B cell (primary cell): Measurements from ENCODE around the gene CACNA1F. TPM values are rescaled to one million over a fixed set of nuclear protein-coding genes. Genes with fewer than 3 reads are reported as not detected.

Experiments used
- ATAC-seq: fragments of 200-7000 bp; cut with Tn5 transposase; one replicate; pipeline ENCODE4 v1.10.0; 2021; ENCODE audit warnings: low read depth, mild to moderate bottlenecking, moderate number of reproducible peaks, moderate library complexity
- CTCF ChIA-PET: fragments of 350-600 bp; sonication (Branson Sonifier 250); formaldehyde crosslinking; loops from one replicate; lab custom pipeline; 2021; ENCODE audit warnings: antibody characterized with exemption, inconsistent platforms; lab: Charles Lee
- POLR2A ChIA-PET: fragments of 350-600 bp; sonication (Branson Sonifier 250); formaldehyde crosslinking; loops from one replicate; lab custom pipeline; 2021; ENCODE audit warnings: antibody characterized with exemption; lab: Charles Lee
- DNase-seq: peaks from one replicate; pipeline ENCODE4 v3.0.0; 2013
- H2AFZ ChIP-seq: 2 replicates; pipeline ENCODE4 v1.6.1; 2012; ENCODE audit warnings: mild to moderate bottlenecking, low read depth, low read length; ENCODE audit not compliant: insufficient read depth, poor library complexity, severe bottlenecking
- H3K27ac ChIP-seq, 2 donors: 1 replicate in 1 of 2; 2 replicates in 1 of 2; pipeline ENCODE4 v1.5.1; 2012 to 2013; ENCODE audit warnings: low read length in 2 of 2, mild to moderate bottlenecking in 2 of 2, moderate library complexity in 1 of 2
- H3K27me3 ChIP-seq, 4 experiments: fragments of 200-600 bp in 1 of 4; sonication (generic) in 1 of 4; replicated peaks in 1 of 4; 1 replicate in 2 of 4; 2 replicates in 2 of 4; pipeline versions ENCODE4 v1.6.1 to v1.7.0; 2013 to 2016; ENCODE audit warnings: low read length in 3 of 4, mild to moderate bottlenecking in 2 of 4, mixed read lengths in 1 of 4, moderate library complexity in 1 of 4; ENCODE audit not compliant: insufficient read depth in 4 of 4, control insufficient read depth in 3 of 4; ENCODE audit errors: control extremely low read depth in 1 of 4
- H3K36me3 ChIP-seq, 2 experiments: replicated peaks in 1 of 2; 1 replicate in 1 of 2; 2 replicates in 1 of 2; pipeline versions ENCODE4 v1.6.1 to v1.7.1; 2013; ENCODE audit warnings: low read length in 1 of 2; ENCODE audit not compliant: insufficient read depth in 2 of 2, control insufficient read depth in 1 of 2; ENCODE audit errors: control extremely low read depth in 1 of 2, extremely low read depth in 1 of 2
- H3K4me1 ChIP-seq, 2 donors: fragments of 200-600 bp in 1 of 2; sonication (generic) in 1 of 2; 1 replicate in 1 of 2; 2 replicates in 1 of 2; pipeline versions ENCODE4 v1.5.1 to v1.6.1; 2013 to 2017; ENCODE audit warnings: low read length in 2 of 2; ENCODE audit not compliant: control insufficient read depth in 2 of 2, insufficient read depth in 2 of 2
- H3K4me2 ChIP-seq: replicated peaks from 2 replicates; pipeline ENCODE3; 2012; ENCODE audit warnings: mild to moderate bottlenecking, low read depth, low read length; ENCODE audit not compliant: poor library complexity, severe bottlenecking
- H3K4me3 ChIP-seq, 5 experiments: fragments of 200-600 bp in 1 of 5; sonication (generic) in 1 of 5; 1 replicate in 3 of 5; 2 replicates in 2 of 5; pipeline versions ENCODE4 v1.5.1 to v1.7.0; 2011 to 2016; ENCODE audit warnings: low read length in 4 of 5, mild to moderate bottlenecking in 4 of 5, low read depth in 2 of 5, control low read depth in 1 of 5, moderate library complexity in 1 of 5; ENCODE audit not compliant: insufficient read depth in 1 of 5; ENCODE audit errors: control extremely low read depth in 1 of 5, extremely low read depth in 1 of 5
- H3K79me2 ChIP-seq: fragments of 200-600 bp; sonication (generic); one replicate; pipeline ENCODE4 v1.6.0; 2016; ENCODE audit warnings: low read length; ENCODE audit not compliant: control insufficient read depth, insufficient read depth
- H3K9ac ChIP-seq: fragments of 200-600 bp; sonication (generic); 2 replicates; pipeline ENCODE4 v1.6.1; 2017; ENCODE audit warnings: mild to moderate bottlenecking, low read length, moderate library complexity
- H3K9me3 ChIP-seq, 3 donors: one replicate each; pipeline versions ENCODE4 v1.6.1 to v1.7.1; 2013; ENCODE audit warnings: low read length in 2 of 3; ENCODE audit not compliant: control insufficient read depth in 2 of 3, insufficient read depth in 1 of 3; ENCODE audit errors: control extremely low read depth in 1 of 3
- H4K20me1 ChIP-seq: 2 replicates; pipeline ENCODE4 v1.6.0; 2012; ENCODE audit warnings: mild to moderate bottlenecking, low read length; ENCODE audit not compliant: insufficient read depth, control insufficient read depth, poor library complexity, severe bottlenecking
- H3K27ac Mint-ChIP-seq: one replicate; pipeline ENCODE4 v1.8.0; 2021; ENCODE audit warnings: mixed read lengths
- H3K27me3 Mint-ChIP-seq: one replicate; pipeline ENCODE4 v1.8.0; 2021; ENCODE audit warnings: mixed read lengths
- H3K4me1 Mint-ChIP-seq: one replicate; pipeline ENCODE4 v1.8.0; 2021; ENCODE audit warnings: mixed read lengths
- H3K4me3 Mint-ChIP-seq: one replicate; pipeline ENCODE4 v1.8.0; 2021; ENCODE audit warnings: mixed read lengths
- H3K9me3 Mint-ChIP-seq: one replicate; pipeline ENCODE4 v1.8.0; 2022; ENCODE audit warnings: mixed read lengths; ENCODE audit not compliant: insufficient read depth
- CTCF ChIP-seq: fragments of 200-600 bp; IDR thresholded peaks from one replicate; pipeline ENCODE4 v1.8.0; 2022; ENCODE audit warnings: antibody characterized with exemption, mild to moderate bottlenecking
- EZH2 ChIP-seq: IDR thresholded peaks from 2 replicates; pipeline ENCODE4 v1.6.1; 2012; ENCODE audit warnings: borderline replicate concordance, low read depth, mild to moderate bottlenecking, moderate library complexity, low read length; ENCODE audit not compliant: insufficient read depth, poor library complexity, severe bottlenecking
- WGBS: methylation state at CpG from one replicate; pipeline ENCODE4 v1.1.5; 2013; ENCODE audit warnings: missing lambda C conversion rate; ENCODE audit not compliant: insufficient coverage; 5-methylcytosine and 5-hydroxymethylcytosine counted together
- intact Hi-C: fragments of 100-400 bp; cut with micrococcal nuclease; formaldehyde crosslinking; loops from one replicate; pipeline ENCODE4 v1.10.0; 2022
- polyA plus RNA-seq: library from polyadenylated mRNA; depleted of rRNA; stranded (reverse); fragments of >200 nt; gene quantifications from 2 replicates; pipeline ENCODE4 v1.2.3, GENCODE V29; 2012
- total RNA-seq, 2 donors: library from RNA; stranded (reverse); fragments of 120-200 nt in 1 of 2; gene quantifications; 1 replicate in 1 of 2; 2 replicates in 1 of 2; pipeline versions ENCODE4 v1.2.3 to v1.2.4, GENCODE V29; 2013 to 2022

CACNA1F gene
- total and polyA plus RNA-seq, 2 donors (not counting 1 experiment from before 2014, with no cell fraction given) = 6.7 to 9.3 TPM

- ChIA-PET POLR2A (no interaction called here), CTCF (interaction anchor here (0.6 to 2.2 kb wide), 16 partner anchors 13 to 684 kb away, joined by 3 to 9 read pairs (median 4); partner anchors contain the start of gene PLP2)
- Histone ChIP-seq H3K79me2 (no peaks in the 10 kb centered on the region), H4K20me1 (no peaks in the 10 kb centered on the region), H3K4me3 (no peak overlapping the region), H3K36me3 (no peaks in the 10 kb centered on the region), H3K27ac (no peak overlapping the region), H3K27me3 (no peaks in the 10 kb centered on the region), H3K9me3 (peaks cover 0 to 3% (median 0%) of the 10 kb centered on the region in 3 donors), H3K4me1 (peaks cover 0 to 18% of the 10 kb centered on the region in 2 donors), H3K9ac (no peak overlapping the region), H3K4me2 (no peak overlapping the region), H2AFZ (no peak overlapping the region)
- intact Hi-C loops = no loop called here
- TF ChIP-seq CTCF (peak; percentile 61), EZH2 (no peak)
- H3K27ac Mint-ChIP-seq = no peak overlapping the region
- WGBS = 83% methylated on average over 4 of the region's 10 CpGs
- H3K4me3 Mint-ChIP-seq = peak overlapping the region; percentile 63
- peak; percentile 38 for DNase-seq
- no peak for ATAC-seq
- H3K4me1 Mint-ChIP-seq = peaks cover 25% of the 10 kb centered on the region
- no peaks in the 10 kb centered on the region for H3K27me3 Mint-ChIP-seq
- H3K9me3 Mint-ChIP-seq = no peaks in the 10 kb centered on the region
Measured at GRCh38 chrX:49192722-49193328, 40.3 kb downstream of the CACNA1F start.

- Histone ChIP-seq H3K79me2 (no peaks in the 10 kb centered on the region), H3K4me1 (peaks cover 0 to 18% of the 10 kb centered on the region in 2 donors), H3K9ac (peak overlapping the region; percentile 67), H3K9me3 (peaks cover 0 to 3% (median 0%) of the 10 kb centered on the region in 3 donors), H3K4me2 (peak overlapping the region; percentile 73), H3K27me3 (no peaks in the 10 kb centered on the region), H4K20me1 (no peaks in the 10 kb centered on the region), H3K36me3 (no peaks in the 10 kb centered on the region), H3K4me3 (peak overlapping the region in 4 of 5 experiments; percentile 62 to 78 (median 70)), H2AFZ (peak overlapping the region; percentile 72), H3K27ac (peak overlapping the region; percentile 55 to 59)
- intact Hi-C loops = loop anchor here (1.0 to 2.0 kb wide), 7 partner anchors 9 to 717 kb away; partner anchors contain the start of genes GPKOW, PPP1R3F and SYP
- TF ChIP-seq CTCF (no peak), EZH2 (no peak)
- Mint-ChIP-seq H3K4me3 (peak overlapping the region; percentile 95), H3K9me3 (no peaks in the 10 kb centered on the region), H3K4me1 (peaks cover 25% of the 10 kb centered on the region), H3K27me3 (no peaks in the 10 kb centered on the region), H3K27ac (peak overlapping the region; percentile 96)
- CTCF ChIA-PET = interaction anchor here (0.9 to 2.2 kb wide), 6 partner anchors 25 to 233 kb away, joined by 3 to 10 read pairs (median 4); no protein-coding TSS in a partner anchor
- ATAC-seq = no peak
- POLR2A ChIA-PET = interaction anchor here (0.9 to 3.0 kb wide), 6 partner anchors 9 to 78 kb away, joined by 3 to 13 read pairs (median 6); partner anchors contain the start of genes PLP2 and PPP1R3F
- under 1% methylated on average over 27 of the region's 34 CpGs for WGBS
- DNase-seq = no peak
Measured at GRCh38 chrX:49191574-49192011, 41.5 kb downstream of the CACNA1F start.
